ENCODE measurements around the gene SRC.

The SRC gene

GRCh38 chr20:37397954-37398749 lies 52.2 kb downstream of the SRC start:
- no peak for DNase-seq

GRCh38 chr20:37398750-37399621 lies 53.0 kb downstream of the SRC start:
- DNase-seq = no peak

GRCh38 chr20:37401282-37401929 lies 55.5 kb downstream of the SRC start:
- no peak for DNase-seq

- no peak for DNase-seq
Measured at GRCh38 chr20:37401930-37402675, 56.2 kb downstream of the SRC start.

GRCh38 chr20:37403107-37404033 lies 57.4 kb downstream of the SRC start:
- DNase-seq = no peak

GRCh38 chr20:37404461-37404890 lies 58.5 kb downstream of the SRC start:
- DNase-seq = no peak

- DNase-seq = no peak
Measured at GRCh38 chr20:37405351-37405897, 59.5 kb downstream of the SRC start.

GRCh38 chr20:37406010-37406998 lies 60.4 kb downstream of the SRC start:
- DNase-seq = peak; percentile 82

GRCh38 chr20:37407019-37407566 lies 61.2 kb downstream of the SRC start:
- no peak for DNase-seq

GRCh38 chr20:37407573-37408002 lies 61.6 kb downstream of the SRC start:
- DNase-seq = no peak

- peak; percentile 46 for DNase-seq
Measured at GRCh38 chr20:37408302-37409193, 62.6 kb downstream of the SRC start.

- peak; percentile 54 for DNase-seq
Measured at GRCh38 chr20:37411408-37412219, 65.7 kb downstream of the SRC start.

GRCh38 chr20:37413023-37413334 lies 67.0 kb downstream of the SRC start:
- DNase-seq = no peak

- no peak for DNase-seq
Measured at GRCh38 chr20:37413379-37413778, 67.4 kb downstream of the SRC start.

- DNase-seq = peak; percentile 47
Measured at GRCh38 chr20:37414224-37415035, 68.5 kb downstream of the SRC start.

GRCh38 chr20:37415118-37416085 lies 69.5 kb downstream of the SRC start:
- DNase-seq = no peak
